ENCODE results near the gene SOBP.
A peak's percentile ranks its signal among the peaks of the same experiment; 100 is the strongest.

SOBP gene

GRCh38 chr6:107666084-107666980 is 176.4 kb downstream of the SOBP start:
- DNase-seq, result no peak

GRCh38 chr6:107666981-107667601 is 177.2 kb downstream of the SOBP start:
- no peak for DNase-seq

GRCh38 chr6:107667790-107668189 is 177.9 kb downstream of the SOBP start:
- DNase-seq, result no peak

DNA sequence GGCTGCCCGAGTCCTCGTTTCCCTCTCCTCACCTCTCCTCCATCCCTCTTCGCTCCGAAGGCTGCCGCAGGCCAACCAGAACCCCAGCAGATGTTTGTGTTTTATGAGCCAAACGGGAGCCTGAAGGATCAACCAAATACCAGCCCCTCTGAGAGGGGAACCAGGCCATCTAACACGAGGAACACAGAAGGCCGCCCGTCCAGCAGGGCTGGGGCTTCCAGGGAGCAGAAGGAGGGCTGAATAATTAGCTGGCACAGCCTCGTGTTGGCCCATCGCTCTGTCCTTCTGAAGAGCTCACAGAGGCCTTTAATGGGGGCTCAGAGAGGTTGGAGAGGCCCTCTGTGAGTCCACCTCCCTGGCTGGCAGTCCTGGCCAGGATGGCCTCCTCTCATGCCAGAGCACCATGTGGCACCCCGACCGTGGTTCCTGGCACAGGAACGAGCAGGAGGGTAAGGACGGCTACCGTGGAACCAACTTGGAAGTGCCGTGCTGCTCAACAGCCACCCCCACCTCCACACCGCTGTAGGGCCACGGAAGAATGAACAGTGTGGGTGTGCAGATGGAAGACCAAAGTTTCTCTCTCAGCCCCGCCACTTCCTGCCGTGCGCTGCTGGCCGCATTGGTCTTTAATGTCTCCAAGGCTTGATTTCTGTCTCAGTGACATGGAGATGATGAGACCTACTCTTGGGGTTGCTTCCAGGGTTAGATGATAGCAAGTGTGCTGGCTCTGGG is 179.0 kb downstream of the SOBP start:
- DNase-seq, result peak; percentile 30

GRCh38 chr6:107670792-107671199 is 180.9 kb downstream of the SOBP start:
- DNase-seq, result no peak

- DNase-seq, result no peak
Observed at GRCh38 chr6:107673076-107673494, 183.2 kb downstream of the SOBP start.

GRCh38 chr6:107674995-107675738 is 185.2 kb downstream of the SOBP start:
- DNase-seq, result peak; percentile 89

DNA sequence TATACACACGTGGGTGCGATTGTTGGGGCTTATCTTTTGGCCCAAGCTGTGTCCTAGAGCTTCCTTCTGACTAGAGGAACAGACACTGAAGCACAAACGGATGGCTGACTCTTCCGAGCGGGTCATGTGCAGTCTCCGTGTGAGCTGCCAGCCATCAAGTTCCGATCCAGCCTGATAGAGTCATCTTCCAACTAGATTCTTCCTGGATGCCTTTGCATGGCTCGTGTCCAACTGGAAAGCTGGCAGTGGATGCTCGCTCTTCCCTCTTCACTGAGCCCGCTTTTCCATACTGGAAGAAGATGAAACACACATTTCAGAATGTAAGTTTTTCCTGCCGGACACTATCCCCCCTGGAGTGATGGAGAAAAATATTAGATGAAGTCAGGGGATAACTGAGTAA is 186.1 kb downstream of the SOBP start:
- DNase-seq, result no peak

GRCh38 chr6:107677399-107677798 is 187.5 kb downstream of the SOBP start:
- no peak for DNase-seq

- DNase-seq, result no peak
Observed at GRCh38 chr6:107679457-107679856, 189.5 kb downstream of the SOBP start.

GRCh38 chr6:107682721-107683120 is 192.8 kb downstream of the SOBP start:
- no peak for DNase-seq

GRCh38 chr6:107683183-107683582 is 193.3 kb downstream of the SOBP start:
- DNase-seq, result no peak

DNA sequence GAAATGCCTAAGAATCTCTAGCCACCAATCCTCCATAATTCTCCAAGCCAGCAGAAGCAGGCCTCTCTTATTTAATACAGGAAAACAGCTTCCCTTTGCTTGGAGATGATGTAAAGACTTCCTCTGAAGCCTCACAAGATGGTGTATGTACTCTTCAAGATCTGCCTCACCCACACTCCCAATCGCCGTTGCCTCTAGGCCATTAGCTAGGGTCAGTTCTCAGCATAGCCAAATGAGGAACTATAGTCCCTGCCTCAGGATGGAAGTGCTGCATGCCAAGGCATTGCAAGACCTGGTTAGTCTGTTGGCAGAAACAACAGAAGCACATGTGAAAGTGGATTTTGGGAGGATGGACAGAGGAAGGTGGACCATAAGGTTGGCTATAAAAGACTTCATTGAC is 195.1 kb downstream of the SOBP start:
- DNase-seq, result no peak

GRCh38 chr6:107689190-107689589 is 199.3 kb downstream of the SOBP start:
- no peak for DNase-seq

DNA sequence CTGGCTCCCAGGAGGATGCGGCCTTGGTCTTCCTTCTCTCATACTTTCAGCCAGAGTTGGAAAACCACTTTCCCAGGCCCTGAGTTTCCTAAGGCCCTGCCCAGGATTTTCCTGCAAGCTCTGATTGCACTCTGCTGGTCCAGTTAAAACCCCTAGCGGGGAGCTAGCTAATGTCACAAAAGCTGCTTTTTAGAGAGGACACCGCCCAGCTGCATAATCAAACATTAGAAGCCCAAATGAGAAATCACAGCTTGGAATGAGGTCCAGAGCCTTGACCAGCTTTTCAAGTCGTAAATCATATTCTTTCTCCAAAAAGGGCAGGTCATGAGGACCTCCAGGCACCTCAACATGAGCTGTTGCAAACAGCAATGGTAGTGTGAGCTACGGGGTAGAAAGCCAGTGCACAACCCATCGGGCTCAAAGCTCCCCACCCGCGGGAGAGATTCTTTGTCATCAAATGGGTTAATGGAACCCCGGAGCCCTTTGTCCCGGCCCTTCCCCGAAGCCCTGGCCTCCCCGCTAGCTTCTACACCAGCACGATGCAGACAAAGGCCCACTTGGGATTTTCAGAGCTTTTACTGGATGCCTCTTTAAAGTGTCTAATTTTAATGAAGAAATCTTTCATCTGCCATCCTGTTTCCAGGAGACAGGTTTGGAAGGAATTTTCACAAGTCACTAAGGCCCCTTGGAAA is 200.2 kb downstream of the SOBP start:
- no peak for DNase-seq

GRCh38 chr6:107690643-107691061 is 200.7 kb downstream of the SOBP start:
- no peak for DNase-seq

GRCh38 chr6:107691062-107691751 is 201.3 kb downstream of the SOBP start:
- no peak for DNase-seq

- DNase-seq, result no peak
Observed at GRCh38 chr6:107692351-107692750, 202.4 kb downstream of the SOBP start.

DNA sequence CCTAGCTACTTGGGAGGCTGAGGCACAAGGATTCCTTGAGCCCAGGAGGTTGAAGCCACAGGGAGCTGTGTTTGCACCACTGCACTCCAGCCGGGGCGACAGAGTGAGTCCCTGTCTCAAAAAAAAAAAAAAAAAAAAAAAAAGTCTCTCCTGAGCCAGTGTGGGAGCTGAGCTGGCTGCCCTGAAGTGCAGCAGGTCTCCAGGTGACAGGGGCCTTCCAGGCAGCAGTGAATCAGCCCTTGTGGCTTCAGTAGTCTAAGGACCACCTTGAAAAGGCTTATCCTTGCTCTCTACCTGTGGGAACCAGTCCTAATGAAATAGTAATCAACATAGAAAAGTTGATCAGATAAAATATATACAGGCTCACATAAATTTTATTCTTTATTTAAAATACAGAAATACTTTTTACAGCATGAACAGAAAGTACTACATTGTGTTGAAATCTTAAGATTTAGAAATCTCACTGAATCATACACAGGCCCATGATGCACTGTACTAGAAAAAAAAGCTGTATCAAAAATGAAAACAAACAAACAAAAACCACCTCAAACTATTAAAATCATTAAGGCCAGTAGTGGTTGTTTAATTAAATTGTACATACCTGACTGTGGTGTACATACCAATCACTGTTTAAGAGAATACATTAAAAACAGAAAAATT is 205.3 kb downstream of the SOBP start:
- no peak for DNase-seq

DNA sequence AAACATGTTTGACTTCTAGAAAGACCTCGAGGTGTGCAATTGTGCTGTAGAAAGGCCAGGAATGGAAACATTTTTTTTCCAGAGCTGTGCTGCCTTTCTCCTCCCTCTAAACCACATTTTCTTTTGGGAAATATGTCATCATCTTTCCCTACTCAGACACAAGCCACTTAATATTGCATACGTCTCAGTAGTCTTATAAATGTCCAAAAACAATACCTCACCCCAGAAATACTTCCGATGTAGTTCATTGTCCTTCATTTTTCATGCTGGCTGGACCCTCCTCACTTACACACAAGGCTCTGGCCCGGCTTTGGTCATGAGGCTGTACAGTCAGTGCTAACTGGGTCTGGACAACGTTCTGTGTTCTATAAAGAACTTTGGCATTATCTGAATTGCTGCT is 207.8 kb downstream of the SOBP start:
- DNase-seq, result no peak

DNA sequence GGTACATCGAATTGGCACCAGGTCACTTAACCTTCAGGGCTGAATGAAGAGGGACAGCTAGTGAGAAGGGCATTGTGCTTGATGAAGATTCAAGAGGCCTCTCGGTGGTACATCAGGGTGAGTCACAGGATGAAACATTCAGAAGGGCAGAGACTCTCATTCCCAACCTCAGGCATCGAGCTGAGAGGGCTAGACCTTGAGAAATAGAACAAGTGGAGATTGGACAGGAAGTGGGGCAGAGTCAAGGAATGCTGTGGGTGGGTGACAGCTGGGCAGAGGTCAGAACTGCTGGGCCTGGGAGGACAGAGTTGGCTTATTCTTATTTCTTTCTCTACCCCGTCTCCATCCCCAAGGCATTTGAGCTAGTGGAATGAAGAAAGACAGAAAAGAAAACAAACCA is 208.2 kb downstream of the SOBP start:
- DNase-seq, result no peak
